ENCODE data around the gene OR2G3.
A peak's percentile ranks its signal among the peaks of the same experiment; 100 is the strongest.

The OR2G3 gene

DNA sequence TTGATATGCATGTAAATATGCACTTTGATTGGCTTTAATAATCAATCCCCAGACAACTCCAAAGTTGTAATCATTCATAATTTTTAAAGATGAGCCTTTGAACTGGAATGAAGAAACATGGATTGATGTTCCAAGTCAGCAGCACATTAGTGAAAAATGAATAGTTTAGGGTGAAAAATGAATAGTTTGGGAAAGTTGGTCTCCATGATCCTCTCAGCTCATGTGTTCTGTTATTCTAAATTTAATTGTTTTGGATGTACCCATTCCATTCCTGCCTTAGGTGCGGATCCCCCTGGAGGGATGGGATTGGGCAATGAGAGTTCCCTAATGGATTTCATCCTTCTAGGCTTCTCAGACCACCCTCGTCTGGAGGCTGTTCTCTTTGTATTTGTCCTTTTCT lies at the start of gene OR2G3:
TSS of gene OR2G3 (plus strand) at position 301 of the 400 bp plus-strand sequence. CDS start at position 301, 0 bp downstream.
- no peak for DNase-seq

DNA sequence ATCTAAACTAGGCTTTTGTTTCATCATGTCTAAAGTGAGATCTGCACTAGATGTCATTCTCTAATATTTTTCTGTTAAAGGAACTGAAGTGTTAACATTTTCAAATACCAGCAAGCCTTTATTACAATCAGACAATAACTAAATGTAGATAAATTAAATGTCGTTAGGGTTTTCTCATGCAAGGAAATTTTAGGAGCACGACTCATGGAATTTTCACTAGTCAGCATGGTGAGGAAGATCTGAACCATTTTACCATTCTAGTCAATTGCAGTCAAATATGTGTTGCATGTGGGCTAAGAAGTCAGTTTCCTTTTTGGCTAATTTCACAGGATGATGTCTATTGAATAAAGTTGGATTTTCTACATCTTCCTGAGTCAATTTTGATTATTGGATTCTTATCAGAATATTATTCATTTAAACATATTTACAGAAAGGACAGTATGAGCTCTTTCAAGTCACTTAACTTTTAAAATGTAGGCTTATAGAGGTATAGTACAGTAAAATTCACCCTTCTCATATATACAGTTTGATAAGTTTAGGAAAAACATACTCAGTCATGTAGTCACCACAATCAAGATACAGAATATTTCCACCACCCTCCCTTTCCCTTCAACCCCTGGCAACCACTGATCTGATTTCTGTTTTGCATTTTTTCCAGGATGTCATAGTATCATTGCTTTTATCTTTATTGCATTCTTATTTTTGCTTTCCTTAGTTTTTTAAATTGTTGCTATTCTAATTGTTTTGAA lies 47.3 kb upstream of the OR2G3 start:
- no peak for DNase-seq

DNA sequence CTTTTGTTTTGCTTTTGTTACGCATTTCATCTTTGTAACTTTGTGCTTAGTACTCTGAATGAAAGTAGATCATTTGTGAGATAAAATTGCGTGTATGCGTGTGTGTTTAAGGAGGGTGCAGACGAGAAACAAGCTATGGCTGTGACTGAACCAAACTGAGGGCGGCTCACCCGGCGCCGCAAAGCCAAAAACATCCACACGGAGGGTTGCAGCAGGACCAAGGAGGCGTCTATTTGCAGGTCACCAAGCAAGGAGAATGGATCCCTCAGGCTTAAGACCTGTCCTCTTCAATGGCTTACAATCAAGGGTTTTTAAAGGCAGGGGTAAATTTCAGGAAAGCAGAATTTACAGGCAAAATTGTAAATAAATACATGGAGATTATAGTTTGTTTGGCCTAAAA lies 43.7 kb upstream of the OR2G3 start:
- no peak for DNase-seq

DNA sequence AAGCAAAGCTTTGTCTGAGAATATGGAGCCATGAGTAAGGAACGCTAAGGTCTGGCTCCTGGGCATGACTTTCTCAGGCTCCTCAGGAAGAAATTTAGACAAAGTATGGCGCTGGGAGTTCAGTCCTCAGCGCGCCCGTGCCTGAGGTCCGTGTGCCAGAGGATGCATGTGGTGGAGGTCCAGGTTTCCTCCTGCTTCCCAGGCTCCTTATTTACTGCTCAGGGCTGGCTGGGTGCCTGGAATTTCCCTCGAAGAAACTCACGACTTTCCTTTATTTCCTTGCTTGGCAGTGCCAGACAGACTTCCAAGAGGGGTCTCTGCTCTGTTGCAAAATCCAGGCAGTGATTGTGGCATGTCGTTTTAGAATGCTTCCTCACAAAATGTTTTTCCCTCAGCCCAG lies 43.2 kb upstream of the OR2G3 start:
- DNase-seq, result no peak

DNA sequence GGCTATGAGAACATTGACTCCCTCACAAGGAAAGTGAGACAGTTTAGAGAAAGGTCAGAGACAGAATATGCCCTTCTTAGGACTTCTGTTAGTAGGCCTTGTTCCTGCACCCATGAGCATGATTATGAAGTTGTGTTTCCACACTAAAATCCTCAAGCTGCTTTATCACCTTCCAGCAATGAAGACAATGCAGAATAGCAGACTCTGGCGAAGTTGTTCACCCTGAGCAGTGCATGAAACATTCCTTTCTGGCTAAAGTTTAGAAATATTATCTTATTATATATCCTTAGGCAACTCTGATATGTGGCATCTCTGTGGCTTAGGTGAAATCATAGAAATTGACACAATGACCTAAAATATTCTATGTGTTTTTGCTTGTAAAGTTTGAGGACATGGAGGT lies 31.1 kb upstream of the OR2G3 start:
- DNase-seq, result no peak

DNA sequence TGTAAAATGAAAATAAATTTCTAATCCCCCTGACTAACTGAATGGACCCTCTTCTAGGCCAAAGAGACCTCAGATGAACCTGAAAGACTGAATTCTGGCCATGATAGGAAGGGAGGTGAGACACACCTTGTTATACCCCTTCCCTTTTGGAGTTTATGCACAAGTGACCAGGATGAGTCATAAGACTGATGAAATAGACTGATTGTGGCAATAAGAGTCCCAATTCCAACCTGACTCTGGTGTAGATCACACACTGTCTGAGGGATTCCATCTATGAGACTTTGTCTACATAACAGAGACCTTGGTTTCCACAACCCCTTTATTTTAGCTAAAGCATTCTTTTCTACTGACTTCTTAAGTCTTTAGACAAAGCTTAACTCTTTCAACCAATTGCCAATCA lies 30.7 kb upstream of the OR2G3 start:
- no peak for DNase-seq

DNA sequence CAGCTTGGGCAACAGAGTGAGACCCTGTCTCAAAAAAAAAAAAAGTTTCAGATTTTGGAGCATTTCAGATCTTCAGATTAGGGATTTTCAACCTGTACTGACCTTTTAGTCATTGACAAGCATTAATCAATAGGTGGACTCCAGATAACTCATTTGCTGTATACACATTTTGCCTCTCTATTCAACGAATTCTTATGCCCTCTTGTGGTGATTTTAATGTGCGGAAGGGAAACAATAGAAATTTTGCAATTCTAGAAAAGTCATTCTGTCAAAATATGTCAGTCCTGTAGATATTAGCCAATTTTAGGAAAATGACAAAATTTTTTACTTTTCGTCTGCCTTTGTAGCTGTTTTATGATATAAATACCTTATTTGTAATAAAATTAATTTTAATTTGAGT lies 28.9 kb upstream of the OR2G3 start:
- DNase-seq, result no peak

DNA sequence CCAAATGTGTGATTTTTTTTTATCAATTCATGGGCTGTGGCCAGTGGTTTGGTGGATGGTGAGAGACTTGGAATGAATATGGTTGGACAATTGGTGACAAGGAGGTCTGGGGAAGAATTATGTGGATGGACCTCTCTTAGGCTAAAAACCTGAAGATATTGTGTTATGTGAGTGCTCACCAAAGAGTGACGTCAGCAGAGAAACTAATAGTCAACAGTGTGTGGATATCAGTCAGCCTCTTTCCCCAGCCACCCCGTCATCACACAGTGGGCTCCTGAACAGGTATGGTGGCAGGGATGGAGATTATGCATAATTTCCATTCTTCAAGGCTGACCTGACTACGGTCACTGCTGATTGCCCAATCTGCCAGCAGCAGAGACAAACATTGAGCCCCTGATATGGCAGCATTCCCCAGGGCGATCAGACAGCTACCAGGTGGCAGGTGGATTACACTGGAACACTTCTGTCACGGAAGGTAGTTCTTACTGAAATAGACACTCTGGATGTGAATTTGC lies 26.4 kb upstream of the OR2G3 start:
- DNase-seq, result no peak

DNA sequence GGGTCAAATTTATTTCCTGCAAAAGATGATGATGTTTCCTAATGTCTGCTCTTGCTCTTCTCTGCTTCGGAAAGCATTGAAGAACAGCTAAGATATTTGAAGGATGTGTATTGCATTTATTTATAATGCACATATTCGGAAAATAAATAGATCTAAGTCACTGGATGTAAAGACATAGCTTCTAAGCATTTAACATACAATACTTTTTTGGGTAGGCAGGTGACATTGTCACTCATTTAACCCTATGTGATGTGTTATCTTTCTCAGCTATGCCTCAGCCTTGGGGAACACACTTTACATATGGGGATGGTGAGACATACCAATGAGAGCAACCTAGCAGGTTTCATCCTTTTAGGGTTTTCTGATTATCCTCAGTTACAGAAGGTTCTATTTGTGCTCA lies 17.3 kb upstream of the OR2G3 start, which contains the start of gene OR2G2:
TSS of gene OR2G2 (plus strand) at position 301 of the 400 bp plus-strand sequence. CDS start at position 301, 0 bp downstream.
- no peak for DNase-seq

DNA sequence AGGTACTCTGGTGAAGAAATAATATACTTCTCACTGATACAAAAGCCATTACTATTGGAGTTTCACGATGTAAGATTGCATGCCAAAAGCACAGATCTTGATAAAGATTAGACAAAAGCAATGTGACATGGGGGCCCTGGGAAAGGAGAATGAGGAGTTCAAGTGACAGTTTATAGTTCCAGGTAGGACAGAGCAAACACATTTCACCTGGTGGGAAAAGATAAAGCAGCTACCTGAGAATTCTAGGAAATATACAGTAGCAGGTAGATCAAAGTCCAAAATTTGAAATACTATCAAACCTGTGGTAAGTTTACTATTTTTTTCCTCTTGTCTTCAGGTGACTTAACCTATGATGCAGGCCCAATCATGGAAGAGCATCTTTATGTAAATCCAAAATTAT lies 8.0 kb downstream of the OR2G3 start:
- no peak for DNase-seq

DNA sequence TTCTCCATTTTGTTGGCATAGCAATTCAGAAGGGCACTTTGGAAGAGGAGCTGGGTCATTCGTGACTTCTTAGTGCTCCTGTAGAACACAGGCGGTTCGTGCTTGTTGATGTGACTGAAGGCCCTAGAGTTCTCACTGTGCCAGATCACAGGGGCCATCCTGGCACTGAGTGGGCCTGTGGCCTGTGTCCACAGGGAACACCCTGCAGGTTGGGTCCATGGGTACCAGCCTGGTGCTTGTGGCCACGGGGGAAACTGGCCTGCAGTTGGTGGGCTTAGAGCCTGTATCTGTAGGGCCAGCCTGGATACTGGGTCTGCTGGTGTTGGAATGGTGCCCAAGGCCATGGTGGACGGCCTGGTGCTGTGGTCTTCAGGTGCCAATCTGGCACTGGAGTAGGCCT lies 9.2 kb downstream of the OR2G3 start:
- DNase-seq, result no peak

DNA sequence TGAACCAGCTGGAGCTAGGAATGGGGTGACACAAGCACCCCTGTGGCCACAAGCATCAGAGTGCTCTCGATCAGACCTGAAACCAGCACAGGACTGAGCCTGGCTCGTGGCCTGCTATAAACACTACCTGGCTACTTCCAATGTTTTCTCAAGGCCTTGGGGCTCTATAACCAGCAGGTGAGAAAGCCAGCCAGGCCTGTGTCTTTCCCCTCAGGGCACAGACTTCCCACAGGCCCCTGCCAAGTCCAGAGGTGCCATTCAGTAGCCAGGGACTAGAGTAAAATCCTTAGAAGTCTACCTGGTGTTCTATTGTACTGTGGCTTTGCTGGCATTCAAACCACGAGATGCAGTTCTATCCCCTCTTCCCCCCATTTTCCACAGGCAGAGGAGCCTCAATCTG lies 22.6 kb downstream of the OR2G3 start:
- no peak for DNase-seq

DNA sequence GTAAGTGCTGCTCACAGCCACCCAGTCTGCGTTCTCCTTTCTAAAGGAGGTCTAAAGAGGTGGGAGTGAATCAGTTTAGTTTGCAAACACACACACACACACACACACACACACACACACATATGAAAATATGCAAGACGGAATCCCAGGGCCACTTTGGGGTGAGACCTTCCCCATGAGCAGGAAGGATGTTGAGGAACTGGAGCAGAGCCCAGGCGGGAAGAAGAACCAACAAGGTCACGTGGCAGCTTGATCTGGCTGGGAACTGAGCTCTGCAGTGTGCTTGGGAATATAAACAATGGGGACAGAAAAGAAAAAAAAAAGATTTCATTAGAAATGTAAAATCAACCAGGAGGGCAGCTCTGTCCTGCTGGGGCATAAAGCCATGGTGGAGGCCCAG lies 32.6 kb downstream of the OR2G3 start:
- DNase-seq, result no peak

DNA sequence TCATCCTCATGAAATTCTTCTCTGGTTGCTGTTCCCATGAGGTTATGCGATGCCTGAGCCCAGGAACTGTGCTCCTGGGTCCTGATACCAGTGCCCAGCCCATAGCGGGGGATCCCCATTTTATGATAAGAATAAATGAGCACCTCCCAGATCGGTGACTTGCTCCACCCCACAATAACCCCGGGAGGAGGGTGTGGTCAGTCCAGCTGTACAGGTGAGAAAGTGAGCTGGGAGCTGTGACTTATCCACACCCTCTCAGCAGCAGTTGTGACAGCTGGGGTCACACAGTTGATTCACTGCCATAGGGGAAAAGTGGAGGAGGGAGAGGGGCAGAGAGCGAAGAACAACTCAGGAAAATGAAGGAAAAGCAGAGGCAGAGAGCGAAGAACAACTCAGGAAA lies 33.4 kb downstream of the OR2G3 start:
- DNase-seq, result no peak

DNA sequence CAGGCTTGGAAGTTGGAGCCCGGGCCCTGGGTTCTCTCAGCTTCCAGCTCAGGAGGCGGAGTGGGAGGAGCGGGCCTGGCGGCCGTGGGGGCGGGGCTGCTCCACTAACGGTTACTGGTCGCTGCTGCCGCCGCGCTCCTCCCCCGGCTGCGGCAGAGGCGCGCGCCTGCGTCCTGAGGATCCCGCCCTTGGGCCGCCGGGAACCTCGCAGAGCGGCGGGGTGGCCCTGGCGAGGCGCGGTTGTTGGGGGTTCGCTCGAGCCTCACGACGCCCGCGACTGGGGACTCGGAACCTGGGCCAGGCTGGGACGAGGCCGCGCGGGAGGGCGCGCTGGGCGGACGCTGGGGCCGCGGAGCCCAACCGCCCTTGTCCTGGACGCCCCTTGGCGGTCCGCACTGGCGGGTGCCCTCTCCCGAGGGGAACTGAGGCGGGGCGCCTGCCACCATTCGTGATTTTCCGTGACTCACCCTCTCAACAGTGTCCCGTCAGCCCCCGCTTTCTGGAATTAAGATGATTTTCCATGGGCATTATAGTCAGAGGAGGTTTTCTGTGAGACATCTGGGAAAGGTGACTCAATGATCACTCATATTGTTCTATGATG lies 34.1 kb downstream of the OR2G3 start:
- peak in 31 of 58 donors; percentile 2 to 69 (median 10) for DNase-seq

DNA sequence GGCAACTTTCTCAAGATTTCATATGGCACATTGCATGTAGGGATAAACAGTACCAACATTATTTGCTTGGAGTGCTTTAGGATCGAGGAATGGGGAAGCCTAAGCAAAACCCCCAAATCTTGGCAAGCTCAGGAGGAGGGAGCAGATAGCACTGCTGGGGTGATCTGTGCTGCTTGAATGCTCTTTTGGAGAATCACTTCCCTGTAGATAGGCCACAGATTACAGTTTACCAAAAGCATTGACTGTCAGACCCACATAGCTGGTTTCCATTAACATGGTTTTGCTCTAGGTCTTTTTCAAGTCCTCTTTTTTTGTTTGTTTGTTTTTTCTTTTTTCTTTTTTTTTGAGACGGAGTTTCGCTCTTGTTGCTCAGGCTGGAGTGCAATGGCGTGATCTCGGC lies 37.4 kb downstream of the OR2G3 start:
- DNase-seq, result no peak

DNA sequence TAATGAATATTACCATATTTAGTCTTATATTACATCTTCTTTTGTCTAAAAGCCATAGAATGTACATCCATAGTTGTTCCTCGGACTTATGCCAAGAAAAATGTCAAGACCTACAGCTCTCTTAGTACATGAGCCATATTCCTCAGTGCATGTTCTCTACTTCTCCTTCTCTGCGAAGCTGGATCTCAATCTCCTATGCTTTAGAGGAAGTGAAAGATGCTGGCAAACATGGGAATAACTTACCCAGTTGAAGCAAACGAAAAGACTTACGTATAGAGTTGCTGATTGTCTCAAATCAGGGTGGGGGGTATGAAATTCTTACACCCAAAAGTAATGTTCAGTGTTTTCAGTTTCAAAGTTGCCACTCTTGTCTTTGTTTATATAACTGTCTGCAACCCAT lies 41.5 kb downstream of the OR2G3 start:
- no peak for DNase-seq

DNA sequence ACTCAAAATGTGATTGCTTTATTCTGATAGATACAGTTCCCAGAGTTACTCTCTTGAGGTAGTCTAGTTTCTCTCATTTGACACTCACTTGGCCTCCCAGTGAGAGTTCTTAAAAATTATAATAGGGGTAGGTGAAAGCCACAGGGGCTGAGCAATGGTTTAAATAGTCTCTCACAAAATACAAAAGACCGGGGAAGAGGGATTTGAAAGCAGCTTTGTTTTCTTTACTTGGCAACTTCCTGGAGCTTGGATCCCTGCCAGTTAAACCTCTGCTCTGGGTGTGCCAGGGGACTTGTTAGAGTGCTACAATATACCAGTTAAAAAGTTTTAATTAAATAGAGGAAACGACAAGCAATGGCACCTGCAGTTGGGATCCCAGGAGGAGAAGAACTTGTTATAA lies 42.5 kb downstream of the OR2G3 start:
- DNase-seq, result peak in 13 of 58 donors; percentile 2 to 28 (median 4)

DNA sequence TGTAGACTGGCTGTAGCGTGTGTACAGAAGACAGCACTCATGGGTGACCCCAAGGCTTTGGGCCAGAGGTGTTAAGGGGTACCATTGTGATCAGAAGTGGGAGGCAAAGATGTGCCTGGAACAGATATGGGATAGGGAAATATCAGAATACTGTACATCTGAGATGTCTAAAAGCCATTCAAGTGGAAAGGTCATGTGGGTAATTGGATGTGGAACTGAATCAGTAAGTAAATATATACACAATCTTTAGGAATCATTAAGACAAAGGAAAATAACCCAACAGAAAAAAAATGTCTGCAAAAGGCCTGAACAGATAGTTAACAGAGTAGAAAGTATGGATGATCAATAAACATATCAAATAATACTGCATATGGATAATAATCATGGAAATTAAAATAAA lies 47.7 kb downstream of the OR2G3 start:
- DNase-seq, result no peak

All from anterior cingulate cortex (tissue), 58 donors.